Transverse colon (tissue), 3 donors: ENCODE data around the gene OR1D5.

Source experiments
- EP300 ChIP-seq: sonication (generic); formaldehyde crosslinking; IDR thresholded peaks from one replicate; pipeline ENCODE4 v1.6.1; 2017; ENCODE audit warnings: antibody characterized with exemption, low read depth
- TF ChIP-seq, protein P1 (sequence below), 5 experiments: fragments of 200-600 bp in 3 of 5; fragments of 450-650 bp in 2 of 5; sonication (generic) in 3 of 5; IDR thresholded peaks; 1 replicate in 2 of 5; 2 replicates in 3 of 5; pipeline ENCODE4 v1.5.1; 2016 to 2017; ENCODE audit warnings: antibody characterized with exemption in 5 of 5, inconsistent platforms in 3 of 5, mild to moderate bottlenecking in 2 of 5, moderate library complexity in 1 of 5

GRCh38 chr17:3026856-3027751, 36.3 kb downstream of the OR1D5 start:
- TF ChIP-seq, protein P1, sequence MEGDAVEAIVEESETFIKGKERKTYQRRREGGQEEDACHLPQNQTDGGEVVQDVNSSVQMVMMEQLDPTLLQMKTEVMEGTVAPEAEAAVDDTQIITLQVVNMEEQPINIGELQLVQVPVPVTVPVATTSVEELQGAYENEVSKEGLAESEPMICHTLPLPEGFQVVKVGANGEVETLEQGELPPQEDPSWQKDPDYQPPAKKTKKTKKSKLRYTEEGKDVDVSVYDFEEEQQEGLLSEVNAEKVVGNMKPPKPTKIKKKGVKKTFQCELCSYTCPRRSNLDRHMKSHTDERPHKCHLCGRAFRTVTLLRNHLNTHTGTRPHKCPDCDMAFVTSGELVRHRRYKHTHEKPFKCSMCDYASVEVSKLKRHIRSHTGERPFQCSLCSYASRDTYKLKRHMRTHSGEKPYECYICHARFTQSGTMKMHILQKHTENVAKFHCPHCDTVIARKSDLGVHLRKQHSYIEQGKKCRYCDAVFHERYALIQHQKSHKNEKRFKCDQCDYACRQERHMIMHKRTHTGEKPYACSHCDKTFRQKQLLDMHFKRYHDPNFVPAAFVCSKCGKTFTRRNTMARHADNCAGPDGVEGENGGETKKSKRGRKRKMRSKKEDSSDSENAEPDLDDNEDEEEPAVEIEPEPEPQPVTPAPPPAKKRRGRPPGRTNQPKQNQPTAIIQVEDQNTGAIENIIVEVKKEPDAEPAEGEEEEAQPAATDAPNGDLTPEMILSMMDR (IDR thresholded peaks at IDR 0.05), result no peak
- no peak for TF ChIP-seq EP300
